Amygdala (tissue), 56 donors: ENCODE measurements around the gene GOPC.
"Not testable (repeated sequence)": the region's sequence is repeated elsewhere in the genome, so short reads cannot be mapped to it uniquely, and the experiment has no call there.

ENCODE experiments used
- DNase-seq, 56 donors: peaks; one replicate each; lab custom pipeline; 2025; lab: John Stamatoyannopoulos, UW

Gene GOPC

GRCh38 chr6:117521791-117522502, 80.4 kb downstream of the GOPC start:
- DNase-seq, result no peak

- no peak for DNase-seq
Observed at GRCh38 chr6:117520603-117521395, 81.5 kb downstream of the GOPC start.

GRCh38 chr6:117518870-117519269, 83.4 kb downstream of the GOPC start:
- DNase-seq, result no peak

- not testable (repeated sequence) for DNase-seq
Observed at GRCh38 chr6:117517995-117518394, 84.3 kb downstream of the GOPC start.

- DNase-seq, result no peak
Observed at GRCh38 chr6:117515326-117515725, 87.0 kb downstream of the GOPC start.

GRCh38 chr6:117514655-117515054, 87.7 kb downstream of the GOPC start:
- no peak for DNase-seq

- no peak for DNase-seq
Observed at GRCh38 chr6:117513778-117514365, 88.4 kb downstream of the GOPC start.

- DNase-seq, result no peak
Observed at GRCh38 chr6:117512987-117513573, 89.2 kb downstream of the GOPC start.

- no peak for DNase-seq
Observed at GRCh38 chr6:117512056-117512828, 90.1 kb downstream of the GOPC start.
